SW480 (cell line): ENCODE data around the gene CAMKK2.
A peak's percentile ranks its signal among the peaks of the same experiment; 100 is the strongest.
"Not testable (repeated sequence)": the region's sequence is repeated elsewhere in the genome, so short reads cannot be mapped to it uniquely, and the experiment has no call there.

Source experiments
- DNase-seq: peaks from one replicate; pipeline ENCODE4 v3.0.0-alpha.2; 2016; ENCODE audit warnings: low spot score

Gene CAMKK2

DNA sequence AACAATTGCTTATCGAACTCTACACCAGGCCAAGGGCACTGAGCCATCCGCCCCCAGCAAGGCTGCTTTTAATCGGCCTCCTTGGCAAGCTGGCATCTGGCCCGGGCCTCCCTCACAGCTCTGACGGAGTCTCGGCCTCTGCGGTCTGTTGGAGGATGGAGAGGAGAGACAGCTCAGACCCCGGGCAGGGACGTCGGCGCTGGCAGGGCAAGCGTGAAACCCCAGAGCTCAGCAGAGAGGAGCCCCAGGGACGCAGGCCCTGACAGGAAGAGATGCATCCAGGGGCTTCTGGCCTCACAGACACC is 17.5 kb downstream of the CAMKK2 start:
- no peak for DNase-seq

DNA sequence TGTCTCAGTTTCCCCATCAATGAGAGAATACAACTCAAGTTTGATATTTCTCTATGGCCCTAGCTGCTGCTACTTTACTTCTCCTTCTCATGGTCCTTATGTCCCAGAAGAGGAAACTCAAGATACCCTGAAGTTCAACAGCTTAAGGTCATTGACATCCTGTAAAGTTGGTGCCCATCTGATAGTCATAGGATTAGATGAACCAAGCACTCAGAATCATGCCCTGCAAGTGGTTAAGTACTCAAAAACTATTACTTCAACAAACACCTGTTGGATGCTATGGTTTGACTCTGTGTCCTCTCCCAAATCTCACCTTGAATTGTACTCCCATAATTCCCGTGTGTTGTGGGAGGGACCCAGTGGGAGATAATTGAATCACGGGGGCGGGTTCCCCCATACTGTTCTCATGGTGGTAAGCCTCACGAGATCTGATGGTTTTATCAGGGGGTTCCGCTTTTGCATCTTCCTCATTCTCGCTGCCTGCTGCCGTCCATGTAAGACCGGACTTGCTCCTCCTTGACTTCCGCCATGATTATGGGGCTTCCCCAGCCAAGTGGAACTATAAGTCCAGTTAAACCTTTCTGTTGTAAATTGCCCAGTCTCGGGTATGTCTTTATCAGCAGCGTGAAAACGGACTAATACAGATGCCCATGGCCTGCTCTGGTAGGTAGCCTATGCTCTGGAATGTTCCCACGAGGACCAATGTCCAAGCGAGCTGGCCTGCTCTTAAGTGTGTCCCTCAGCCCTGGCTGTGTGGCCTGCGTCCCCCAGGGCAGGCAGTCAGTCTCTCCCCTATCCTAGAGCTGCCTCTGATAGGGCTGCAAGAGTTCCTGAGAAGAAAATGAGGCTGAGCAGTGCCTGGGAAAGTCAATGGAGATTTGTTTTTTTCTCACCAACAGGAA is 18.1 kb downstream of the CAMKK2 start:
- no peak for DNase-seq

DNA sequence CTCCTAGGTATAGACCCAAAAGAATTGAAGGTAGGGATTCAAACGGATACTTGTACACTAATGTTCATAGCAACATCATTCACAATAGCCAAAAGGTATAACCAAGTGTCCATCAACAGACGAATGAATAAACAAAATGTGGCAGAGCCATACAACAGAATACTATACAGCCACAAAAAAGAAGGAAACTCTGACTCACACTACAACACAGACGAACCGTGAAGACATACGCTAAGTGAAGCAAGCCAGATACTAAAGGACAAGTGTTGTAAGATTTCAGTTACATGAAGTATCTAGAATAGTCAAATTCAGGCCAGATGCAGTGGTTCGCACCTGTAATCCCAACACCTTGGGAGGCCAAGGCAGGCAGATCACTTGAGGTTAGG is 19.1 kb downstream of the CAMKK2 start:
- no peak for DNase-seq

DNA sequence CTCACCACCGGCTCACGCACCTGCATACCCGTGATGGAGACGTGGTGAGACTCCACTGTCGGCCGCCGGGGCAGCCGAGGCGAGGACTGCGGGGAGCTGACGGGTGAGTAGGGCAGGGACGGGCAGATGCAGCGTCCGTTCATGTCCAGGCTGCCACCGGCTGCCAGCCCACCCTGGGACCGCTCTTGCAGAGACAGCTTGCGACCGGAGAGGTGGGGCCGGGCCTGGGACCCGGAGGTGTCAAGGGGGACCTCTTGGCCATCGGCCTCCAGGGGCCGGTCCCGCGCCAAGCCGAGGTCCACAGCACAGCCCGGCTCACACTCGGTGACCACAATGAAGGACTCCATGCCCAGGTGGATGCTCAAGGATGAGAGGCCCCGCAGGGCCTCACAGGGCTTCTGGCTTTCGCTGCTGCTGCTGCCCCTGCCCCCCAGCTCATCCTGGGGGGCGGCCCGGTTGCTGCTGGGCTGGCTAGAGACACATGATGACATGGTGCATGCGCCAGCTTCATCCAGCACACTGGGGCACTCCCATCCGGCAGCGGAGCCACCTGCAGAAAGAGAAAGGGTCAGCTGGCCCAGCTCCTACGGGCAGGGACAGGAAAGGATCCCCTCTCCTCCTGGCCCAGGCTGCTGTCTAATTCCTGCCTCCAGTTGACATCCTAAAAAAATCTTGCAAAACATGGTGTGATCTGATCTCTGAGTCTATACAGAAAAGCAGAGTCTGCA is 22.3 kb downstream of the CAMKK2 start:
- no peak for DNase-seq

DNA sequence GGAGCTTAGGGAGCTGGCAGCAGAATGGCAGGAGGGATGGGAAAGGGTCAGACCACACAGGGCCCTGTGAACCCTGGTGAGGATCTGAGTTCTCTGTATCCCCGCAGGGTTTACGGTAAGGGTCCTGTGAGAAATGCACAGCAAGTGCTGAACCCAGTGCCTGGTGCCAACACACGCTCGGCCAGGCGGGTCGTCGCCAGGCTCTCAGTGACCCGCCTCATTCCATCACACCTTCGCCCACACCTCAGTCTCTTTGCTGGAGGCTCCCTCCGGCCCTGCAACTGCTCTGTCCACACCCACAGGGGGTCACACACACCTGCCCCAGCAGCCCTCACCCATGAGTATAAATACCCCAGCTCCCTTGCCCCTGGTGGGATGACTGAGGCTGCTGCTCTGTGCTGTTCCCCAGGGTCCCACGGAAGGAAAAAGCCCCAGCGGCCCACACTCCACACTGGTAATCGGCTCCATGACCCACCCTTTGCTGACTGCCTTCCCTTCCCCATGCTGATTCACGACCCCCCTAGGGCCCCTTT is 23.1 kb downstream of the CAMKK2 start:
- DNase-seq: no peak

DNA sequence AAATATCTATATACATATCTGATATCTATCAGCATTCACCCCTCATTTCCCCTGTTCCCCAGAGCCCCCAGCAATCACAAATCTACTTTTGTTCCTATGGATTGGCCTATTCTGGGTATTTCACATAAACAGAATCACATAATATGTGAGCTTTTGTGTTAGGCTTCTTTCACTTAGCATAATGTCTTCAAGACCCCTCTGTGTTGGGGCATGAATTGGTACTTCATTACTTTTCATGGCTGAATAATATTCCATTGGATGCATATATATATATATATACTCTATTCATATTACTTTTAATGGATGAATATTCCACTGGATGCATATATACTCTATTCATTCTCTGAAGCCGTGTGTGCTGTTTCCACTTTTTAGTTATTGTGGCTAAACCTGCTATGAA is 28.7 kb downstream of the CAMKK2 start:
- DNase-seq: no peak

DNA sequence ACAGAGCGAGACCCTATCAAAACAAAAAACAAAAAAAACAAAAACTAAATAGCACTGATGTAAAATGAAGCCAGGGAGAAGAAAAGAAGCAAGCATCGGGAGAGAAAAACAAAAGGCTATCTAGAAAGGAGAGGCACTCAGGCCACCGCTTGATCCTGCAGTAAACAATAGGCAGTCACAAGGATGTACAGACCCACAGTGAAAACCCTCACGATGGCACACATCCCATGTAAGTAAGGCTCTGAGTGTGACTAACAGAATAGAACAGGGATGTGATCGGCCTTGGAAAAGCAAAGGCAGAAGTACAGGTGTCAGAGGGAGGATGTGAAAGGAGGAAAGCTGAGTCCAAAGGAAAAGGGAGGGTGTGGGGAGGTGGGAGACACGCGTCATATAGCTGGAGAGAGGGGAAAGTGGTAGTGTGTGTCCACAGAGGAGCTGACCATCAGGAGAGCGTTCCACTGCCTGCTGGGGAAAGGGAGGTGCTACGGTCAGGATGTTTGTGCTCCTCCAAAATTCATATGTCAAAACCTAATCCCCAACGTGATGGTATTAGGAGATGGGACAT is 31.5 kb downstream of the CAMKK2 start:
- no peak for DNase-seq

DNA sequence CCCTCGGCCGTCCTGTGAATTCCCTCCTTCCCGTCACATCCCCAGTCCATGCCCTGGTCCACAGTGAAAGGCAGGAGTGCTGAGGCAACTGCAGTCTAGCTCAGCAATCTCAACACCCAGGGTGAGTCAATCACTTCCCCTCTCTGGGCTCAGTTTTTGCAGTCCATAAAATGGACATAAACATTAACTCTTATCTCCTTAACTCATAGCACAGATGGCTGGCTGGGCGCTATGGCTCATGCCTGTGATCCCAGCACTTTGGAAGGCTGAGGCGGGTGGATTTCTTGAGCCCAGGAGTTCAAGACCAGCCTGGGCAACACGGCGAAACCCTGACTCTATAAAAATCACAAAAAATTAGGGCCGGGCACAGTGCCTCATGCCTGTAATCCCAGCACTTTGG is 32.4 kb downstream of the CAMKK2 start:
- no peak for DNase-seq

DNA sequence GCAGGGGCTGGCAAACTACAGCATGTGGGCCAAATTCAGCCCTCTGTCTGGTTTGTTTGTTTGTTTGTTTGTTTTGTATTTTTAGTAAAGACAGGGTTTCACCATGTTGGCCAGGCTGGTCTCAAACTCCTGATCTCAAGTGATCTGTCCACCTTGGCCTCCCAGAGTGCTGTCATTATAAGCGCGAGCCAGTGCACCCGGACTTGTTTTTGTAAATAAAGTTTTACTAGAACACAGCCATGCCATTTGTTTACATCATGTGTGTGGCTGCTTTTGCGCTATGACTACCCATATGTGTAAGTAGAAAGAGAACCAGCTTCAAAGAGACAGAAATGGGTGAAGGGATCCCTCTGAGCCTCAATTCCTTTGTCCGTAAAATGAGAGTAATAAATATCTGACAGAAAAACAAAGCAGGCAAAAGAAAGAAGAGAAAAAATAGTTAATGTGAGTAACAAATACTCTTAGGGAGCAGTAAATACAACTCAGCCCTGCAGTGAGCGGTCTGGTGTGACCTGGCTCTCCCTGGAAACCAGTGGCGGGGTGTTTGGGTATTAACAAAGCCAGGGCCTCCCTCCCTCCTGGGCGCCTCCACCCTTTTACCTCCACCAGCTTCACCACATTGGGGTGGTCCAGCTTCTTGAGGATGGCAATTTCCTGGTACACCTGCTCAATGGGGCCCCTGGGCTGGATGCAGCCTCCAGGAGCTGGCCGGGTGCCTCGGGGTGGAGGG is 33.1 kb downstream of the CAMKK2 start:
- DNase-seq: no peak

DNA sequence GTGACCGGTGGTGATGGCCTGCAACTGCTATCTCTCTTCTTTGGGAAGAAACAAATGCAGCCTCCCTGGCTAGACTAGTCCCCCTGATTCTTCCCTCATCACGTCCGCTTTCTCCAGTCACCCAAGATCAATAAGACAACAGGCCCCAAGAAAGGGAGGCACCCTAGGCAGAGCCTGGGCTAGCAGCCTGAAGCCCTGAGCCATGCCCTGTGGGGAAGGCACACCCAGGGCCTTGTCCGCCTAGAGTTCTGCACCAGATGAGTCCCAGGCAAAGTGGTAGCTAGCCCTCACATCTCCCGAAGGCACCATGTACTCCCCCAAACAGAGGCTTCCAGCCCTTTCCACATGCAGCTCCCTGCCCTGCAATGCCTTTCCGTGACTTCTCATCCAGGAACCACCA is 35.1 kb downstream of the CAMKK2 start:
- DNase-seq: no peak

DNA sequence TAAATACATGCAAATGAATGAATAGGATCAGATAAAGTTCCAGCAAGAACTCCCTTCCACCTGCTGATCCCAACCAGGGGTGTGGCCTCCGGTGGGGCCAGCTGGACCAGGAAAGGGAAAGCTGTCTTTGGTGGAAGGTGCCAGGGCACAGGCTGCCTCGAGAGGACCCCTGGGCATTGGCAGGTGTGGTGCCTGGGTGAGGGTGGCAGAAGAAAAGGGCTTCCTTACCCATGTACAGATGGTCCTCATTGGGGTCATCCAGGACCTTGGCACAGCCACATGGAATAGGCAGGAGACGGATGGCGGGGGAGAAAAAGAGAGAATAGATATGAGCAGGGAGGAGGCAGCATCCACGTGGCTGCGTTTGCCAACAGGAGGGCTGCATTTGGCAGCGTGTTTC is 36.4 kb downstream of the CAMKK2 start:
- no peak for DNase-seq

DNA sequence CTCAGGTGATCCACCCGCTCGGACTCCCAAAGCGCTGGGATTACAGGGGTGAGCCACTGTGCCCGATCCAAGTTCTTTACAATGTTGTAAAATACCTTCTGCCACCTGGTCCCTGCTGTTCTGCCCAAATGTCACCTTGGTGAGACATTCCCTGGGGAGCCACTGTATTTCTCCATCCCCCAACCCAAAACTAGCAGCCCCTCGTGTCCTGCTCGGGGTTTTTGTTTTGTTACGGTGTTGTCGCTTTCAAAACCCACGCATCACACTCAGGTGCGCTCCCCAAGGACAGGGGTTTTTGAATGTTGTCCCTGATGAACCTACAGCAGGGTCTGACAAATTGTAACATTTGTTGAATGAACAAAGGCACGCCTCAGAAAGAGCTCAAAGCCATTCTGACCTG is 37.4 kb downstream of the CAMKK2 start:
- no peak for DNase-seq

DNA sequence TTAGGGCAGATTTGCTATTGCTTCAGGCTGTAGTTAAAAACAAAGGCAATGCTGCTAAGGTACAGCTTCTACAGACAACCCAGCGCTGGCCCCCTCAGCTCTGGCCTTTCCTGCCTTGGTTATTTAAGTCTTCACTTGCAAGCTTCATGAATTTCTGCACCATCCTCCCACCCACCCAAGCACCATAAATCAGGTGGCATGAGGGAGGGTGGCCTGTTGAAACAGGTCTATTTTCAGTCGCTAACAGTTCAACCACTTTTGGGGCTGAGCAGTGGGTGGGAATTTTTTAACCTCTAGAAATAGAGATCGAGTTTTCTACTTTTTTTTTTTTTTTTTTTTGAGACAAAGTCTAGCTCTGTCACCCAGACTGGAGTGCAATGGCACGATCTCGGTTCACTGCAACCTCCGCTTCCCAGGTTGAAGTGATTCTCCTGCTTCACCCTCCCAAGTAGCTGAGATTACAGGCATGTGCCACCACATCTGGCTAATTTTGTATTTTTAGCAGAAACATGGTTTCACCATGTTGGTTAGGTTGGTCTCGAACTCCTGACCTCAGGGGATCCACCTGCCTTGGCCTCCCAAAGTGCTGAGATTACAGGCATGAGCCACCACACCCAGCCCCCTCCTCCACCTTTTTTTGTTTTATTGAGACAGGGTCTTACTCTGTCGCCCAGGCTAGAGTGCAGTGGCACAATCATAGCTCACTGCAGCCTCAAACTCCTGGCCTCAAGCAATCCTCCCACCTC is 38.6 kb downstream of the CAMKK2 start:
- DNase-seq: not testable (repeated sequence)

DNA sequence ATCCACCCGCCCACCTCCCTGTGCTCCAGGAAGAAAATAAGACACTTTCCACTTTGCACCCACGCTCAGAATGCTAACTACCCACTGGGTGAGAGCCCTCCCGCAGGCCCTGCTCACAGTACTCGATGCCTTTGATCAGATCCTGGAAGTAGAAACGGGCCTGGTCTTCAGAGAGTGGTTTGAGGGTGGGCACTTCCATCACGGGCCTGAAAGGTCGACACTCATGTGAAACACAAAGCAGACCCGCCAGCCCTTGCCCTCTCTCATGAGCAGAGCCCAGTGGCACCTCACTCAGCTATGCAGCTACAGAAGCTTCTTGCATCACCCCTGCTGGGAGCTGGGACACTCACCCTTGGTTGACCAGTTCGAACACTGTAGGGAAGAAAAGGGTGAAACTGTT is 41.1 kb downstream of the CAMKK2 start:
- DNase-seq: no peak

DNA sequence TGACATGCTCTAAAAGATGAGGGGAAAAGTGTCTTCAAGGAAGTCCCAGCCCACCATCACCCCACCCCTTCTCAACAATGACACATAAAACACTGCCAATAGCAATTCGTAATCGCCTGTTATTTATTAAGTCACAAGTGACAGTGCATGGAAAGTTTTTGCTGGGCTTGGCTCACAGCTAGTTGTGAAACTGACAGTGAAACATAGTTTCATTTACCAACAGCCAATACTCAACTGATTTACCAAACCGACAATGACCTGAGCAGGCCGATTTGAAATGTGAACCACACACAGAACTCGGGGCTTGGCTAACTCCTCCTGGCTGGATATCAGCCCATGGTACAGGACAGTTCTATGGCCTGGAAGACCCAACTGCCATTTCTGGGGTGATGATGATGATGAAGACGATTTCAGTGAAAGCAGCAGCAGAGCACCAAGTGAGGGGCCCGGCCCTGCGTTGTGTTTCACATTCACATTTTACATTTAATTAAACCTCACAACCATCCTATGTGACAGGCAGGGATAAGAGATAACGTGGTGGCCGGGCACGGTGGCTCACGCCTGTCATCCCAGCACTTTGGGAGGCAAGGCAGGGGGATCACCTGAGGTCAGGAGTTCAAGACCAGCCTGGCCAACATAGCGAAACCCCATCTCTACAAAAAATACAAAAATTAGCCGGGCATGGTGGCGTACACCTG is 42.7 kb downstream of the CAMKK2 start:
- DNase-seq: no peak

DNA sequence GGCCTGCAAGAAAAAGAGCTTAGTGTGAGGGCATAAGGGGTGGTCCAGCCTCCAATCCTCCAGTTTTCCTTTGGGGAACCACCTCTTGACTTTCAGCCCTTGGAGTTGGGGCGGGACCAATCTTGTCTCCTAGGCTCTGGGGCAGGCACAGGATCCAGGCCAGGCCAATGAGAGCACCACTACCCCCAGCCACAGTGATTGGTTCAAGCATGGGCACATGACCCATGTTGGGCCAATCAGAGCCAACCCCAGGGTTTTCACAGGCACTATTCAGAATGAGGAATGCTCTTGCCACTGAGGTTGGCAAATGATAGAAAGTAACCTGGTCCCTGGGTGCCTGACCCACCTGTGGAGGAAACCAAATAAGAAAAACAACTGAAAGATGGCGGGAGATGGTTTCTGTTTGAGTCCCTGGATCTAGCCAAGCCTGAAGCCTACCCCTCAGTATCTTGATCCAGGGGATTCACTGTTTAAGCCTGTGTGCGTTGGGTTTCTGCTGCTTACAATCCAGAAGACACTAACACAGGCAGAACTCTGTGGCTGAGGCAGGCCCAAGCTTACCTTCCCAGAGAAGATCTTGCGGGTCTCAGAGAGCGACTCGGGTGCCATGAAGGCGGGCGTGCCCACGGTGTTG is 43.7 kb downstream of the CAMKK2 start:
- no peak for DNase-seq

DNA sequence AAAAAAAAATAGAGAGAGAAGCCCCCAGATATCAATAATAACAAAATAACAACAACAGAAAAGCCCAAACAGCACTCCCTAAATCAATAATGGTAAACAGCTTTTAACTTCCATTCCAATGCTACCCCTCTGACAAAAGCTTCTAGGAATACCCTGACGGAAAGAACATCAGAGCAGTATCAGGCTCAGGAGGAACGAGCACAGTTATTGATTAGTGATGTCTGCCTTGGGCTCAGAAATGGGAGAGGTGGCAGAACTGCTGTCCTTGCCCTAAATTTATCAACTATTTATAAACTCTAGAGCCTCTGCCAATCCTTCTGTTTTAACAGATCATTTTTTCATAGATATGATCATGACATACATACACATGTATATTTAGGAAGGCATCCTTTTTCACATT is 44.7 kb downstream of the CAMKK2 start:
- DNase-seq: no peak

DNA sequence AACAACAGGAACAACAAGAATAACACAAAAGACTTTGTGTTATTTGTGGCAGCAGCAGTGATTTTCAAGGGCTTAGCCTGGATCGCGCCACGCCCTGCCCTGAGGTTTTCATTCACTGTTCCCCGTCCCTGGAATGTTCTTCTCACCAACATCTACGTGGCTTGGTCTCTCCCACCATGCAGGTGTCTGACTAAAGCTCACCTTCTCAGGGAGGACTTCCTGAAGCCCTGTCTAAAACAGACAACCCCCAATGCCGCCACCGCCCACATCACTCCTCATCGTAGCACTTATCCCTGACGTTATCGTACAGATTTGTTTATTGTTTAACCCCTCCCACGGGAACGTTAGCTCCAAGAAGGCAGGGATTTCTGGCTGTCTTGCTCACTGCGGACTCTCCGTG is 46.1 kb downstream of the CAMKK2 start:
- DNase-seq: peak; percentile 56

DNA sequence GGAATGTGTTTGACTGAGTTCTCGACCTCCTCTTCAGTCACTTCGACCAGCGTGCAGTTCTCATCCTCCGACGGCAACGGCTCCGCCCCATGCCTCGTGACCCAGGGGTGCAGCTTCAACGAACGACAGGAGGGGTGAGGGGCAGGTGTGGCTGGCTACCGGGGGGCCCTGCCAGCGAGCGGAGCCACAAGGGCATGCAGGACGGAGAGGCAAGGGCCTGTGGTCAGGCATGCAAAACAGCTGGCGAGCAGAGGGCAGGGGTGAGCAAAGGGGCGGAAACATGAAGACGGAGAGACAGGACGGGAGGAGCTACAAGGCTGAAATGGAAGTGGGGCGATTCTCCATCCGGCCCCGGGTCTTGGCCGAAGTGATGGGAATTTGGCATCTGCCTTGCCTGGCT is 47.9 kb downstream of the CAMKK2 start:
- DNase-seq: no peak

DNA sequence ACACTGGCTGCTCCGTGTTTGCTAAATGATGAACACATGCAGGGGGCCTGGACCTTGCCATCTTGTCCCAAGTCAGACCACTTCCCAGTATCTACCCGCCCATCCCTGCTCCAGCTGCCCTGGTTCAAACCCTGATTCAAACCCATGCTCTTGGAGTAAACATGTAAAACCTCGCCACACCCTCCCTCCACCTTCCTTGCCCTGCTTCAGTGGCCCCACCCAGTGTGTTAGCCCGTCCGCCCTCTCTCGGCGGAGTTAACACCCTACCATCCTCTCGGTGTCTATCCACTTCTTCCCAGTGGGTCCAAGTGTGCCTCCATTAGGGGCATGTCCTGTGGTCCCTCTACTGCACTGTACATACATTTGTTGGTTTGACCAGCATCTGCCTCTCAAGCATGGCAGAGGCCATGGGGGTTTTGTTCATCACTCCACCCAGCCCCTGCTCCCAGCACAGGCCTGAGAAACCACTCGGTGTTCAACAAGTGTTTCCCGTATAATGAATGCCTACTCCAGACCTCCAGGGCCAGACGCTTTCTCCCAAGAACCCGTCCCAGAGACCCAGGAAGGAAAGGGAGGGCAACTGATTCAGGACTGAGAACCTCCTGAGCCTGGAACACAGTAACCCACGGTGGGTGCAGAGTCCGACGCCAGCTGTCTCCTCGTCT is 49.5 kb downstream of the CAMKK2 start:
- DNase-seq: no peak
